ENCODE data around the gene DOC2A.

DOC2A gene

DNA sequence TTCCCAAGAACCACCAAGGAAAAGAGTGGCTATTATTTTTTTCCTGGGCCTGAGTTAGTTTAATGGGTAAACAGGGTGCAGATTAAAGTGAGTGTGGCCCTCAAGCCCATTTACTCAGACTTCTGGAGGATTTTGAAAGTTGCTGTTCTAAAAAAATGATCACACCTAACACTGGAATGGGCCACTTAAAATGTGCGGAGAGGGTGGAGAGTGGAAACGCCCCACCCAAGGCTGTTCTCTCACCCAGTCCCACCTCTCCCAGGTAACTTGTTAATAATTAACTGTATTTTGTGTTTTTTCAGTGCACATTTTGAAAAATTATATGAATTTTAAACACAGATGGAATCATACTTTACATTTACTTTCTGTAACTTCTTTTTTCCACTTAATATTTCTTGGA lies 20.8 kb downstream of the DOC2A start:
- H3K27ac ChIP-seq, result no peak overlapping the region
- TF ChIP-seq, protein P1, sequence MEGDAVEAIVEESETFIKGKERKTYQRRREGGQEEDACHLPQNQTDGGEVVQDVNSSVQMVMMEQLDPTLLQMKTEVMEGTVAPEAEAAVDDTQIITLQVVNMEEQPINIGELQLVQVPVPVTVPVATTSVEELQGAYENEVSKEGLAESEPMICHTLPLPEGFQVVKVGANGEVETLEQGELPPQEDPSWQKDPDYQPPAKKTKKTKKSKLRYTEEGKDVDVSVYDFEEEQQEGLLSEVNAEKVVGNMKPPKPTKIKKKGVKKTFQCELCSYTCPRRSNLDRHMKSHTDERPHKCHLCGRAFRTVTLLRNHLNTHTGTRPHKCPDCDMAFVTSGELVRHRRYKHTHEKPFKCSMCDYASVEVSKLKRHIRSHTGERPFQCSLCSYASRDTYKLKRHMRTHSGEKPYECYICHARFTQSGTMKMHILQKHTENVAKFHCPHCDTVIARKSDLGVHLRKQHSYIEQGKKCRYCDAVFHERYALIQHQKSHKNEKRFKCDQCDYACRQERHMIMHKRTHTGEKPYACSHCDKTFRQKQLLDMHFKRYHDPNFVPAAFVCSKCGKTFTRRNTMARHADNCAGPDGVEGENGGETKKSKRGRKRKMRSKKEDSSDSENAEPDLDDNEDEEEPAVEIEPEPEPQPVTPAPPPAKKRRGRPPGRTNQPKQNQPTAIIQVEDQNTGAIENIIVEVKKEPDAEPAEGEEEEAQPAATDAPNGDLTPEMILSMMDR (conservative IDR thresholded peaks at IDR 0.05), result no peak

DNA sequence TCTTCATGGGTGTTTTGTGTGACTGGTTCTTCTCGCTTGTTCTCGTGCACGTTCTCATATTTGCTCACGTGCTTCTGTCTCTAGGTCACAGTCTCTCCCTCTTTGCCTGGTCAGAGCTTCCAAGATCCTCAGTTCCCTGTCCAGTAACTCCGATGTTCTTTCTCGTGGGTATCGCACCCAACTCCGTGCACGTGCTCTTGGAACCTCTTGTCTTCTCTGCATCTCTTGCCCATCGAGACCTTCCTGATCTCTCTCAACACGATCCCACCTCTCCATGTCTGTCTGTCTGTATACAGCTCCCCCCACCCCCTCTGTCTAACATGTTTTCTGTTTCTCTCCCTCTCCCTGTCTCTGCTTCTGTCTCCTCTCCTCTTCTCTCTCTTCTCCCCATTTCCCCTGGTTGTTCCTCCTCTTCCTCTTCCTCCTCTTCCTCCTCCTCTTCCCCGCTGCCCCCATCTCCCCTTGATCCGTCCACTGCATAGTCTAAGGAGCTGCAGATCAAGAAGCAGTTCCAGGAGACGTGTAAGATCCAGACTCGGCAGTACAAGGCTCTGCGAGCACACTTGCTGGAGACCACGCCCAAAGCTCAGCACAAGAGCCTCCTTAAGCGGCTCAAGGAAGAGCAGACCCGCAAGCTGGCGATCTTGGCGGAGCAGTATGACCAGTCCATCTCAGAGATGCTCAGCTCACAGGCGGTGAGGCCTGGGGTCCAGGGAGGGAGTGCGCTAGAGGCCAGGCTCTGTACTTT lies 21.5 kb downstream of the DOC2A start:
- TF ChIP-seq, protein P1 (conservative IDR thresholded peaks at IDR 0.05), result no peak

DNA sequence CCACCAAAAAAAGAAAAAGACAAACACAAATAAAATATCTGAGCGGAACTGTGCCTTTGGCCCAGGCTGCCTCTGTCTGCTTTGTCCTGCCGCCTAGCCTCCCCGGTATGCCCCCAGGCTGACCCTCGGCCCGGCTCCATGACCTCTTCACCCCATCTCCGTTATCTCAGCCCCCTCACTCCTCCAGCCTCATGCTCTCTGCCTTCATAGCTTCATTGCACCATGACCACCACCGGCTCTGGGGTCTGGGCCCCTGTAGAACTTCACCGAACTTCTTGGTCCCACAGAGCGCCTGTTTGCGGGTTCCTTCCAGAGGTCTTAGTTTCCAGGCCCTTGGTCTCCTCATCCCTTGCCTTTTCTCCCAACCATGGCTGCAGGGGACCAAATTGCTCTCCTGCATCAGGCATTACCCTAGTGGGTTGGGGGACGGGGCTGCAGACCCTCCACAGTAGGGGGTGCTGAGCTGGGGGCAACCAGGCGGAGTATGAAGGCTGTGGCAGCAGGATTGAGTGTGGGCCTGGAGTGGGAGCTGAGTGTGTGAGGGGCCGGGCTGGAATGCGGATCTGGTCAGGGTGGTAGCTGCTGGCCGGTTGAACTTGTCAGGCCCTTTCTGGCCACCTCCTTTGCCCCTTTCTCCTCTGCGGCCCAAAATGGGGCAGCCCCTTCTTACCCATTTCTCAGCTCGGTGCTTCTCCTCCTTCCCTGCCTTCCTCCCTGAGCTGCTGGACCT lies 22.3 kb downstream of the DOC2A start:
- TF ChIP-seq, protein P1 (conservative IDR thresholded peaks at IDR 0.05), result no peak
- no peak overlapping the region for H3K27ac ChIP-seq

More for the DNA sequence above, 21.5 kb downstream of the DOC2A start:
- no peak overlapping the region for H3K27ac ChIP-seq

DNA sequence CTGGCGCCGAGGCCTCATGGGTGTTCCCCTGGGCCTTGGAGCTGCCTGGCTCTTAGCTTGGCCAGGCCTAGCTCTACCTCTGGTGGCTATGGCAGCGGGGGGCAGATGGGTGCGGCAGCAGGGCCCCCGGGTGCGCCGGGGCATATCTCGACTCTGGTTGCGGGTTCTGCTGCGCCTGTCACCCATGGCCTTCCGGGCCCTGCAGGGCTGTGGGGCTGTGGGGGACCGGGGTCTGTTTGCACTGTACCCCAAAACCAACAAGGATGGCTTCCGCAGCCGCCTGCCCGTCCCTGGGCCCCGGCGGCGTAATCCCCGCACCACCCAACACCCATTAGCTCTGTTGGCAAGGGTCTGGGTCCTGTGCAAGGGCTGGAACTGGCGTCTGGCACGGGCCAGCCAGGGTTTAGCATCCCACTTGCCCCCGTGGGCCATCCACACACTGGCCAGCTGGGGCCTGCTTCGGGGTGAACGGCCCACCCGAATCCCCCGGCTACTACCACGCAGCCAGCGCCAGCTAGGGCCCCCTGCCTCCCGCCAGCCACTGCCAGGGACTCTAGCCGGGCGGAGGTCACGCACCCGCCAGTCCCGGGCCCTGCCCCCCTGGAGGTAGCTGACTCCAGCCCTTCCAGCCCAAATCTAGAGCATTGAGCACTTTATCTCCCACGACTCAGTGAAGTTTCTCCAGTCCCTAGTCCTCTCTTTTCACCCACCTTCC lies 23.3 kb downstream of the DOC2A start:
- H3K27ac ChIP-seq, result no peak overlapping the region
- TF ChIP-seq, protein P1 (conservative IDR thresholded peaks at IDR 0.05), result no peak

DNA sequence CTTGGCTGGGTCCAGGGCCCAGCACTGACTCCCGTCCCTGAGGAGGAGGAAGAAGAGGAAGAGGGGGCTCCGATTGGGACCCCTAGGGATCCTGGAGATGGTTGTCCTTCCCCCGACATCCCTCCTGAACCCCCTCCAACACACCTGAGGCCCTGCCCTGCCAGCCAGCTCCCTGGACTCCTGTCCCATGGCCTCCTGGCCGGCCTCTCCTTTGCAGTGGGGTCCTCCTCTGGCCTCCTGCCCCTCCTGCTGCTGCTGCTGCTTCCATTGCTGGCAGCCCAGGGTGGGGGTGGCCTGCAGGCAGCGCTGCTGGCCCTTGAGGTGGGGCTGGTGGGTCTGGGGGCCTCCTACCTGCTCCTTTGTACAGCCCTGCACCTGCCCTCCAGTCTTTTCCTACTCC lies 23.9 kb downstream of the DOC2A start:
- TF ChIP-seq, protein P1 (conservative IDR thresholded peaks at IDR 0.05), result no peak

DNA sequence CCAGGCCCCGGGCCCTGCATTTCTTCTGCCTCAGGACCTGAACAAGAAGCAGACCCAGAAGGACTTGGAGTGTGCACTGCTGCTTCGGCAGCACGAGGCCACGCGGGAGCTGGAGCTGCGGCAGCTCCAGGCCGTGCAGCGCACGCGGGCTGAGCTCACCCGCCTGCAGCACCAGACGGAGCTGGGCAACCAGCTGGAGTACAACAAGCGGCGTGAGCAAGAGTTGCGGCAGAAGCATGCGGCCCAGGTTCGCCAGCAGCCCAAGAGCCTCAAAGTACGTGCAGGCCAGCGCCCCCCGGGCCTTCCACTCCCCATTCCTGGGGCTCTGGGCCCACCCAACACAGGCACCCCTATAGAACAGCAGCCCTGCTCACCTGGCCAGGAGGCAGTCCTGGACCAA lies 24.6 kb downstream of the DOC2A start:
- TF ChIP-seq, protein P1 (conservative IDR thresholded peaks at IDR 0.05), result no peak

More for the DNA sequence above, 23.9 kb downstream of the DOC2A start:
- H3K27ac ChIP-seq, result no peak overlapping the region

DNA sequence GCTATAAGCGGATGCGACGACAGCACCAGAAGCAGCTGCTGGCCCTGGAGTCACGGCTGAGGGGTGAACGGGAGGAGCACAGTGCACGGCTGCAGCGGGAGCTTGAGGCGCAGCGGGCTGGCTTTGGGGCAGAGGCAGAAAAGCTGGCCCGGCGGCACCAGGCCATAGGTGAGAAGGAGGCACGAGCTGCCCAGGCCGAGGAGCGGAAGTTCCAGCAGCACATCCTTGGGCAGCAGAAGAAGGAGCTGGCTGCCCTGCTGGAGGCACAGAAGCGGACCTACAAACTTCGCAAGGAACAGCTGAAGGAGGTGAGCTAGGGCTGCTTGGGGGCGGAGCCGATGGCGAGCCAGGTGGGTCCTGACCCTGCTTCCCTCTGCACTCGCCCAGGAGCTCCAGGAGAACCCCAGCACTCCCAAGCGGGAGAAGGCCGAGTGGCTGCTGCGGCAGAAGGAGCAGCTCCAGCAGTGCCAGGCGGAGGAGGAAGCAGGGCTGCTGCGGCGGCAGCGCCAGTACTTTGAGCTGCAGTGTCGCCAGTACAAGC lies 25.5 kb downstream of the DOC2A start:
- no peak overlapping the region for H3K27ac ChIP-seq
- TF ChIP-seq, protein P1 (conservative IDR thresholded peaks at IDR 0.05), result no peak

More for the DNA sequence above, 24.6 kb downstream of the DOC2A start:
- no peak overlapping the region for H3K27ac ChIP-seq
